Memory B cell (primary cell): ENCODE data around the gene LRRC42.
A peak's percentile ranks its signal among the peaks of the same experiment; 100 is the strongest.

Experiments
- ATAC-seq: fragments of 150-1000 bp; cut with Tn5 transposase; 2 replicates; pipeline ENCODE4 v1.10.0; 2021; ENCODE audit warnings: low read depth, mild to moderate bottlenecking, moderate library complexity
- DNase-seq, 2 donors: peaks; one replicate each; pipeline ENCODE4 v3.0.0; 2022; ENCODE audit warnings: low spot score in 2 of 2
- H3K27ac Mint-ChIP-seq: one replicate; pipeline ENCODE4 v1.8.0; 2022; ENCODE audit warnings: mild to moderate bottlenecking, moderate library complexity, mixed read lengths
- H3K27me3 Mint-ChIP-seq: one replicate; pipeline ENCODE4 v1.8.0; 2022; ENCODE audit warnings: mixed read lengths
- H3K36me3 Mint-ChIP-seq: one replicate; pipeline ENCODE4 v1.8.0; 2022; ENCODE audit warnings: mild to moderate bottlenecking, mixed read lengths
- H3K4me1 Mint-ChIP-seq: one replicate; pipeline ENCODE4 v1.8.0; 2022; ENCODE audit warnings: mixed read lengths
- H3K4me3 Mint-ChIP-seq: one replicate; pipeline ENCODE4 v1.8.0; 2022; ENCODE audit warnings: mild to moderate bottlenecking, moderate library complexity, mixed read lengths
- H3K9me3 Mint-ChIP-seq: one replicate; pipeline ENCODE4 v1.8.0; 2022; ENCODE audit warnings: mixed read lengths

The LRRC42 gene

GRCh38 chr1:53929246-53929960 lies 16.7 kb upstream of the LRRC42 start:
- ATAC-seq (no peak), DNase-seq (no peak)
- H3K9me3 Mint-ChIP-seq = no peaks in the 10 kb centered on the region
- H3K27ac Mint-ChIP-seq = no peak overlapping the region
- no peak overlapping the region for H3K4me3 Mint-ChIP-seq
- H3K27me3 Mint-ChIP-seq = no peaks in the 10 kb centered on the region
- peaks cover 34% of the 10 kb centered on the region for H3K36me3 Mint-ChIP-seq
- H3K4me1 Mint-ChIP-seq = peaks cover 5% of the 10 kb centered on the region

- ATAC-seq (no peak), DNase-seq (no peak)
- Mint-ChIP-seq H3K4me3 (no peak overlapping the region), H3K36me3 (peaks cover 41% of the 10 kb centered on the region), H3K27ac (peak overlapping the region; percentile 10), H3K27me3 (no peaks in the 10 kb centered on the region), H3K4me1 (peaks cover 5% of the 10 kb centered on the region), H3K9me3 (no peaks in the 10 kb centered on the region)
These were observed 15.2 kb upstream of the LRRC42 start for GRCh38 chr1:53930932-53931331.

GRCh38 chr1:53931523-53931922 lies 14.6 kb upstream of the LRRC42 start:
- Mint-ChIP-seq H3K9me3 (no peaks in the 10 kb centered on the region), H3K27ac (peak overlapping the region; percentile 10), H3K4me3 (no peak overlapping the region), H3K27me3 (no peaks in the 10 kb centered on the region), H3K36me3 (peaks cover 41% of the 10 kb centered on the region), H3K4me1 (peaks cover 5% of the 10 kb centered on the region)
- DNase-seq (no peak), ATAC-seq (no peak)

- no peak for ATAC-seq
- Mint-ChIP-seq H3K9me3 (no peaks in the 10 kb centered on the region), H3K36me3 (peaks cover 26% of the 10 kb centered on the region), H3K27ac (no peak overlapping the region), H3K4me3 (no peak overlapping the region), H3K27me3 (no peaks in the 10 kb centered on the region), H3K4me1 (peaks cover 5% of the 10 kb centered on the region)
- no peak for DNase-seq
These were observed 11.9 kb upstream of the LRRC42 start for GRCh38 chr1:53934170-53934765.

GRCh38 chr1:53936430-53936829 lies 9.7 kb upstream of the LRRC42 start:
- no peak for ATAC-seq

GRCh38 chr1:53938136-53938830 lies 7.9 kb upstream of the LRRC42 start:
- DNase-seq = no peak
- peaks cover 23% of the 10 kb centered on the region for H3K36me3 Mint-ChIP-seq
- H3K4me1 Mint-ChIP-seq = peaks cover 5% of the 10 kb centered on the region
- no peak for ATAC-seq
- no peaks in the 10 kb centered on the region for H3K27me3 Mint-ChIP-seq
- no peaks in the 10 kb centered on the region for H3K9me3 Mint-ChIP-seq
- no peak overlapping the region for H3K4me3 Mint-ChIP-seq
- H3K27ac Mint-ChIP-seq = no peak overlapping the region

More at GRCh38 chr1:53936430-53936829, 9.7 kb upstream of the LRRC42 start:
- Mint-ChIP-seq H3K27ac (no peak overlapping the region), H3K36me3 (peaks cover 23% of the 10 kb centered on the region), H3K4me3 (no peak overlapping the region), H3K4me1 (peaks cover 2% of the 10 kb centered on the region), H3K27me3 (no peaks in the 10 kb centered on the region), H3K9me3 (no peaks in the 10 kb centered on the region)
- no peak for DNase-seq

GRCh38 chr1:53942127-53942957 lies 3.8 kb upstream of the LRRC42 start:
- Mint-ChIP-seq H3K4me3 (no peak overlapping the region), H3K36me3 (peaks cover 9% of the 10 kb centered on the region), H3K4me1 (peaks cover 26% of the 10 kb centered on the region), H3K27ac (no peak overlapping the region), H3K27me3 (no peaks in the 10 kb centered on the region), H3K9me3 (no peaks in the 10 kb centered on the region)
- DNase-seq = no peak
- ATAC-seq = no peak

GRCh38 chr1:53943090-53943489 lies 3.1 kb upstream of the LRRC42 start:
- Mint-ChIP-seq H3K27me3 (no peaks in the 10 kb centered on the region), H3K36me3 (peaks cover 6% of the 10 kb centered on the region), H3K4me1 (peaks cover 26% of the 10 kb centered on the region), H3K27ac (peak overlapping the region; percentile 55), H3K9me3 (no peaks in the 10 kb centered on the region), H3K4me3 (no peak overlapping the region)
- DNase-seq = no peak
- no peak for ATAC-seq

GRCh38 chr1:53943490-53944043 lies 2.6 kb upstream of the LRRC42 start:
- DNase-seq (no peak), ATAC-seq (no peak)
- H3K9me3 Mint-ChIP-seq = no peaks in the 10 kb centered on the region
- peak overlapping the region; percentile 55 for H3K27ac Mint-ChIP-seq
- no peaks in the 10 kb centered on the region for H3K27me3 Mint-ChIP-seq
- H3K4me3 Mint-ChIP-seq = peak overlapping the region; percentile 47
- H3K36me3 Mint-ChIP-seq = peaks cover 4% of the 10 kb centered on the region
- peaks cover 26% of the 10 kb centered on the region for H3K4me1 Mint-ChIP-seq

GRCh38 chr1:53944469-53945182 lies 1.5 kb upstream of the LRRC42 start:
- no peak for DNase-seq
- no peaks in the 10 kb centered on the region for H3K9me3 Mint-ChIP-seq
- peaks cover 26% of the 10 kb centered on the region for H3K4me1 Mint-ChIP-seq

GRCh38 chr1:53945183-53945432 lies 1.0 kb upstream of the LRRC42 start:
- no peak for ATAC-seq
- H3K27me3 Mint-ChIP-seq = no peaks in the 10 kb centered on the region
- H3K27ac Mint-ChIP-seq = peak overlapping the region; percentile 94
- H3K9me3 Mint-ChIP-seq = no peaks in the 10 kb centered on the region
- DNase-seq = peak in 1 of 2 donors; percentile 17
- peak overlapping the region; percentile 97 for H3K4me3 Mint-ChIP-seq
- peaks cover 25% of the 10 kb centered on the region for H3K4me1 Mint-ChIP-seq
- H3K36me3 Mint-ChIP-seq = peaks cover 1% of the 10 kb centered on the region

More at GRCh38 chr1:53944469-53945182, 1.5 kb upstream of the LRRC42 start:
- Mint-ChIP-seq H3K36me3 (peaks cover 2% of the 10 kb centered on the region), H3K27me3 (no peaks in the 10 kb centered on the region), H3K4me3 (peak overlapping the region; percentile 97), H3K27ac (peak overlapping the region; percentile 94)
- ATAC-seq = no peak

GRCh38 chr1:53945433-53946251 lies 508 bp upstream of the LRRC42 start, which contains the start of gene IFT25:
IFT25 (minus strand) TSS chr1:53945699; CDS start chr1:53940082, 5,617 bp downstream.
- peak; percentile 100 for DNase-seq
- H3K4me1 Mint-ChIP-seq = peaks cover 24% of the 10 kb centered on the region
- H3K36me3 Mint-ChIP-seq = no peaks in the 10 kb centered on the region
- no peaks in the 10 kb centered on the region for H3K27me3 Mint-ChIP-seq
- H3K27ac Mint-ChIP-seq = peak within 1 kb of the TSS; percentile 94
- H3K9me3 Mint-ChIP-seq = no peaks in the 10 kb centered on the region
- H3K4me3 Mint-ChIP-seq = peak within 1 kb of the TSS; percentile 97
- ATAC-seq = peak; percentile 75
